GM21825 (cell line): ENCODE measurements around the gene UFD1.

ENCODE experiments used
- ATAC-seq: cut with Tn5 transposase; IDR thresholded peaks from one replicate; pipeline ENCODE4 v1.9.1; 2021; ENCODE audit warnings: mild to moderate bottlenecking, moderate library complexity; ENCODE audit not compliant: unreplicated experiment

Gene UFD1

GRCh38 chr22:19497245-19497644 lies 18.3 kb upstream of the UFD1 start:
- ATAC-seq: no peak

GRCh38 chr22:19496324-19496630 lies 17.3 kb upstream of the UFD1 start:
- ATAC-seq: no peak

- ATAC-seq: no peak
Observed at GRCh38 chr22:19495562-19496323, 16.8 kb upstream of the UFD1 start.

GRCh38 chr22:19494676-19495173 lies 15.7 kb upstream of the UFD1 start:
- no peak for ATAC-seq

- ATAC-seq: no peak
Observed at GRCh38 chr22:19494001-19494560, 15.1 kb upstream of the UFD1 start.

- no peak for ATAC-seq
Observed at GRCh38 chr22:19492504-19493174, 13.6 kb upstream of the UFD1 start.

- no peak for ATAC-seq
Observed at GRCh38 chr22:19490628-19491230, 11.7 kb upstream of the UFD1 start.

- no peak for ATAC-seq
Observed at GRCh38 chr22:19488884-19489843, 10.2 kb upstream of the UFD1 start.

GRCh38 chr22:19488285-19488684 lies 9.3 kb upstream of the UFD1 start:
- no peak for ATAC-seq

- no peak for ATAC-seq
Observed at GRCh38 chr22:19483481-19484244, 4.7 kb upstream of the UFD1 start.

GRCh38 chr22:19482297-19482696 lies 3.3 kb upstream of the UFD1 start:
- no peak for ATAC-seq

GRCh38 chr22:19480789-19481188 lies 1.8 kb upstream of the UFD1 start:
- no peak for ATAC-seq

GRCh38 chr22:19480173-19480568 lies 1.2 kb upstream of the UFD1 start:
- no peak for ATAC-seq

GRCh38 chr22:19479355-19480172 lies 571 bp upstream of the UFD1 start, which contains the start of gene CDC45:
Gene CDC45 (plus strand): TSS chr22:19479920. CDS start chr22:19479969, 49 bp downstream.
- ATAC-seq: peak; percentile 76

- no peak for ATAC-seq
Observed at GRCh38 chr22:19478045-19478900, 720 bp downstream of the UFD1 start.

GRCh38 chr22:19477321-19478044 lies 1.5 kb downstream of the UFD1 start:
- ATAC-seq: no peak

- ATAC-seq: no peak
Observed at GRCh38 chr22:19476023-19476422, 3.0 kb downstream of the UFD1 start.
